ENCODE data around the gene ATXN1.

ATXN1 gene

GRCh38 chr6:16585805-16586204 lies 175.5 kb downstream of the ATXN1 start (continued):
- TF ChIP-seq, protein P1, sequence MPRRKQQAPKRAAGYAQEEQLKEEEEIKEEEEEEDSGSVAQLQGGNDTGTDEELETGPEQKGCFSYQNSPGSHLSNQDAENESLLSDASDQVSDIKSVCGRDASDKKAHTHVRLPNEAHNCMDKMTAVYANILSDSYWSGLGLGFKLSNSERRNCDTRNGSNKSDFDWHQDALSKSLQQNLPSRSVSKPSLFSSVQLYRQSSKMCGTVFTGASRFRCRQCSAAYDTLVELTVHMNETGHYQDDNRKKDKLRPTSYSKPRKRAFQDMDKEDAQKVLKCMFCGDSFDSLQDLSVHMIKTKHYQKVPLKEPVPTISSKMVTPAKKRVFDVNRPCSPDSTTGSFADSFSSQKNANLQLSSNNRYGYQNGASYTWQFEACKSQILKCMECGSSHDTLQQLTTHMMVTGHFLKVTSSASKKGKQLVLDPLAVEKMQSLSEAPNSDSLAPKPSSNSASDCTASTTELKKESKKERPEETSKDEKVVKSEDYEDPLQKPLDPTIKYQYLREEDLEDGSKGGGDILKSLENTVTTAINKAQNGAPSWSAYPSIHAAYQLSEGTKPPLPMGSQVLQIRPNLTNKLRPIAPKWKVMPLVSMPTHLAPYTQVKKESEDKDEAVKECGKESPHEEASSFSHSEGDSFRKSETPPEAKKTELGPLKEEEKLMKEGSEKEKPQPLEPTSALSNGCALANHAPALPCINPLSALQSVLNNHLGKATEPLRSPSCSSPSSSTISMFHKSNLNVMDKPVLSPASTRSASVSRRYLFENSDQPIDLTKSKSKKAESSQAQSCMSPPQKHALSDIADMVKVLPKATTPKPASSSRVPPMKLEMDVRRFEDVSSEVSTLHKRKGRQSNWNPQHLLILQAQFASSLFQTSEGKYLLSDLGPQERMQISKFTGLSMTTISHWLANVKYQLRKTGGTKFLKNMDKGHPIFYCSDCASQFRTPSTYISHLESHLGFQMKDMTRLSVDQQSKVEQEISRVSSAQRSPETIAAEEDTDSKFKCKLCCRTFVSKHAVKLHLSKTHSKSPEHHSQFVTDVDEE (CRISPR knock-in tag; IDR thresholded peaks at IDR 0.05), result no peak

DNA sequence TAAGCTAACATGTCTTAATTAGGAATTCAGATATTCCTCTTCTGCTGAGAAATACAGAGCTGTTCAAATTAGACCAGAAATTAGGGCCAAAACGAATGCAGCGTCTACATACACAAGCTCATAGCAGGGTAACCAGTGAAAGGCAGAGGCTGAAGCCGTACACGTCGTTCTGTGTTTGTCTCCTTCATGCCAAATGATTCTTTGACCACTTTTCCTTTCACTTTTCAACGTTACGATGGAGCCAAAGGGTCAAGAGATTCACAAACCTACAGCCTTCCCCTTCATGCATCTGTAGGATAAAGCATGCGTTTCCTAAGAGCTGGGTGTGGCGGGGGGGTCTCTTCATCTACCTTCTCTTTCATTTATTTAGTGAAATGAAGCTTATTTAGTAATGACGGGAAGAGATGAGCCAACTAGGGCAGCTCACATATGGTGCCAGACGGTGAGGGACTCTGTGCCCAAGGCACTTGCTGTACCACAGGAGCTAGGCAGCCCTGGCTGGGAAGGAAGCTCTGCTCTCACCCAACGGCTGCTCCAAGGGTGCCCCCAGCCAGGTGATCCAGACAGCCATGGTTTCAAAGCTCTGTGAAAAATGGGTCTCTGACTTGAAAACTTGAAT lies 178.0 kb downstream of the ATXN1 start:
- no peak for ATAC-seq
- TF ChIP-seq CSDC2 (CRISPR knock-in tag; IDR thresholded peaks at IDR 0.05) (no peak), OSR1 (CRISPR knock-in tag; IDR thresholded peaks at IDR 0.05) (no peak), ESRRG (CRISPR knock-in tag; IDR thresholded peaks at IDR 0.05) (no peak), ZFP30 (CRISPR knock-in tag; IDR thresholded peaks at IDR 0.05) (no peak), ISL1 (CRISPR knock-in tag; IDR thresholded peaks at IDR 0.05) (no peak), ZNF8 (CRISPR knock-in tag; IDR thresholded peaks at IDR 0.05) (no peak), SNAI2 (CRISPR knock-in tag; IDR thresholded peaks at IDR 0.05) (no peak)
- TF ChIP-seq, protein P2, sequence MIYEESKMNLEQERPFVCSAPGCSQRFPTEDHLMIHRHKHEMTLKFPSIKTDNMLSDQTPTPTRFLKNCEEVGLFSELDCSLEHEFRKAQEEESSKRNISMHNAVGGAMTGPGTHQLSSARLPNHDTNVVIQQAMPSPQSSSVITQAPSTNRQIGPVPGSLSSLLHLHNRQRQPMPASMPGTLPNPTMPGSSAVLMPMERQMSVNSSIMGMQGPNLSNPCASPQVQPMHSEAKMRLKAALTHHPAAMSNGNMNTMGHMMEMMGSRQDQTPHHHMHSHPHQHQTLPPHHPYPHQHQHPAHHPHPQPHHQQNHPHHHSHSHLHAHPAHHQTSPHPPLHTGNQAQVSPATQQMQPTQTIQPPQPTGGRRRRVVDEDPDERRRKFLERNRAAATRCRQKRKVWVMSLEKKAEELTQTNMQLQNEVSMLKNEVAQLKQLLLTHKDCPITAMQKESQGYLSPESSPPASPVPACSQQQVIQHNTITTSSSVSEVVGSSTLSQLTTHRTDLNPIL (CRISPR knock-in tag; IDR thresholded peaks at IDR 0.05; ENCODE audit: low read depth), result no peak

GRCh38 chr6:16582446-16583143 lies 178.7 kb downstream of the ATXN1 start:
- TF ChIP-seq ZNF70 (CRISPR knock-in tag; IDR thresholded peaks at IDR 0.05), result no peak
- no peak for TF ChIP-seq POU6F1 (CRISPR knock-in tag; IDR thresholded peaks at IDR 0.05; ENCODE audit: borderline replicate concordance, low read depth)
- TF ChIP-seq PPARA (CRISPR knock-in tag; IDR thresholded peaks at IDR 0.05; ENCODE audit: borderline replicate concordance), result no peak
- no peak for TF ChIP-seq OSR1 (CRISPR knock-in tag; IDR thresholded peaks at IDR 0.05)
- no peak for TF ChIP-seq RARB (CRISPR knock-in tag; IDR thresholded peaks at IDR 0.05)
- TF ChIP-seq TCF4 (CRISPR knock-in tag; IDR thresholded peaks at IDR 0.05; ENCODE audit: borderline replicate concordance), result no peak
- TF ChIP-seq ZC3H10 (CRISPR knock-in tag; IDR thresholded peaks at IDR 0.05), result no peak
- no peak for TF ChIP-seq TOX (CRISPR knock-in tag; IDR thresholded peaks at IDR 0.05; ENCODE audit: borderline replicate concordance)
- no peak for TF ChIP-seq GLIS3 (CRISPR knock-in tag; IDR thresholded peaks at IDR 0.05)
- no peak for TF ChIP-seq ZNF8 (CRISPR knock-in tag; IDR thresholded peaks at IDR 0.05)
- TF ChIP-seq SNAI2 (CRISPR knock-in tag; IDR thresholded peaks at IDR 0.05), result no peak
- TF ChIP-seq ZNF565 (CRISPR knock-in tag; conservative IDR thresholded peaks at IDR 0.05; ENCODE audit: low read depth), result no peak
- no peak for TF ChIP-seq BACH2 (CRISPR knock-in tag; IDR thresholded peaks at IDR 0.05; ENCODE audit: borderline replicate concordance)
- TF ChIP-seq CSRNP3 (CRISPR knock-in tag; IDR thresholded peaks at IDR 0.05), result no peak
- ATAC-seq, result no peak

GRCh38 chr6:16578695-16579285 lies 182.5 kb downstream of the ATXN1 start:
- ATAC-seq, result no peak
- TF ChIP-seq, protein P2 (CRISPR knock-in tag; IDR thresholded peaks at IDR 0.05; ENCODE audit: low read depth), result no peak
- TF ChIP-seq ZNF8 (CRISPR knock-in tag; IDR thresholded peaks at IDR 0.05), result no peak
- TF ChIP-seq, protein P3, sequence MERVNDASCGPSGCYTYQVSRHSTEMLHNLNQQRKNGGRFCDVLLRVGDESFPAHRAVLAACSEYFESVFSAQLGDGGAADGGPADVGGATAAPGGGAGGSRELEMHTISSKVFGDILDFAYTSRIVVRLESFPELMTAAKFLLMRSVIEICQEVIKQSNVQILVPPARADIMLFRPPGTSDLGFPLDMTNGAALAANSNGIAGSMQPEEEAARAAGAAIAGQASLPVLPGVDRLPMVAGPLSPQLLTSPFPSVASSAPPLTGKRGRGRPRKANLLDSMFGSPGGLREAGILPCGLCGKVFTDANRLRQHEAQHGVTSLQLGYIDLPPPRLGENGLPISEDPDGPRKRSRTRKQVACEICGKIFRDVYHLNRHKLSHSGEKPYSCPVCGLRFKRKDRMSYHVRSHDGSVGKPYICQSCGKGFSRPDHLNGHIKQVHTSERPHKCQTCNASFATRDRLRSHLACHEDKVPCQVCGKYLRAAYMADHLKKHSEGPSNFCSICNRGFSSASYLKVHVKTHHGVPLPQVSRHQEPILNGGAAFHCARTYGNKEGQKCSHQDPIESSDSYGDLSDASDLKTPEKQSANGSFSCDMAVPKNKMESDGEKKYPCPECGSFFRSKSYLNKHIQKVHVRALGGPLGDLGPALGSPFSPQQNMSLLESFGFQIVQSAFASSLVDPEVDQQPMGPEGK (CRISPR knock-in tag; IDR thresholded peaks at IDR 0.05; ENCODE audit: borderline replicate concordance), result no peak
- TF ChIP-seq, protein P1 (CRISPR knock-in tag; IDR thresholded peaks at IDR 0.05), result no peak
- no peak for TF ChIP-seq ZFP3 (CRISPR knock-in tag; IDR thresholded peaks at IDR 0.05)
- no peak for TF ChIP-seq TCF4 (CRISPR knock-in tag; IDR thresholded peaks at IDR 0.05; ENCODE audit: borderline replicate concordance)
